H9 (cell line): ENCODE measurements around the gene ZC3H12C. TPM values are rescaled to one million over a fixed set of nuclear protein-coding genes. Genes with fewer than 3 reads are reported as not detected.

Experiments
- DNase-seq: peaks from one replicate; pipeline ENCODE4 v3.0.0-alpha.2; 2017
- H2AFZ ChIP-seq: one replicate; pipeline ENCODE4 v1.6.1; 2013; ENCODE audit warnings: mild to moderate bottlenecking, low read length, control low read depth, moderate library complexity
- H2AK5ac ChIP-seq: 2 replicates; pipeline ENCODE4 v1.6.1; 2013; ENCODE audit warnings: low read length, control low read depth, mixed read lengths; ENCODE audit not compliant: insufficient read length
- H2BK120ac ChIP-seq: one replicate; pipeline ENCODE4 v1.6.1; 2013; ENCODE audit warnings: low read depth, mild to moderate bottlenecking, low read length, control low read depth, inconsistent platforms; ENCODE audit not compliant: poor library complexity, severe bottlenecking
- H2BK12ac ChIP-seq: 2 replicates; pipeline ENCODE4 v1.6.1; 2013; ENCODE audit warnings: low read length, control low read depth, mixed read lengths, low read depth; ENCODE audit not compliant: insufficient read length
- H2BK15ac ChIP-seq: 2 replicates; pipeline ENCODE4 v1.6.1; 2013; ENCODE audit warnings: low read depth, low read length, control low read depth
- H2BK20ac ChIP-seq: one replicate; pipeline ENCODE4 v1.6.1; 2013; ENCODE audit warnings: low read depth, mild to moderate bottlenecking, low read length, control low read depth, inconsistent platforms; ENCODE audit not compliant: poor library complexity, severe bottlenecking
- H2BK5ac ChIP-seq: 2 replicates; pipeline ENCODE4 v1.6.1; 2013; ENCODE audit warnings: low read length, control low read depth, mixed read lengths; ENCODE audit not compliant: insufficient read length
- H3K14ac ChIP-seq: 2 replicates; pipeline ENCODE4 v1.6.1; 2013; ENCODE audit warnings: low read length, control low read depth; ENCODE audit not compliant: insufficient read depth
- H3K18ac ChIP-seq: 2 replicates; pipeline ENCODE4 v1.6.1; 2013; ENCODE audit warnings: low read depth, mild to moderate bottlenecking, mixed read lengths, low read length, control low read depth; ENCODE audit not compliant: insufficient read length
- H3K23ac ChIP-seq: 2 replicates; pipeline ENCODE4 v1.6.1; 2013; ENCODE audit warnings: low read length, control low read depth, mixed read lengths, low read depth; ENCODE audit not compliant: insufficient read length
- H3K23me2 ChIP-seq: 2 replicates; pipeline ENCODE4 v1.6.1; 2013; ENCODE audit warnings: low read depth, mild to moderate bottlenecking, mixed read lengths, low read length, control low read depth; ENCODE audit not compliant: insufficient read length, poor library complexity, severe bottlenecking
- H3K27ac ChIP-seq: 2 replicates; pipeline ENCODE4 v1.5.1; 2013; ENCODE audit warnings: low read length, control low read depth, mixed read lengths, low read depth; ENCODE audit not compliant: insufficient read length
- H3K27me3 ChIP-seq: 2 replicates; pipeline ENCODE4 v1.6.1; 2013; ENCODE audit warnings: low read length, control low read depth, inconsistent platforms; ENCODE audit not compliant: insufficient read depth
- H3K4ac ChIP-seq: 2 replicates; pipeline ENCODE4 v1.6.1; 2013; ENCODE audit warnings: low read depth, mild to moderate bottlenecking, control low read depth, inconsistent platforms, low read length, moderate library complexity
- H3K4me1 ChIP-seq: 2 replicates; pipeline ENCODE4 v1.6.1; 2013; ENCODE audit warnings: low read length, control low read depth, inconsistent platforms; ENCODE audit not compliant: insufficient read depth
- H3K4me2 ChIP-seq: 2 replicates; pipeline ENCODE4 v1.6.1; 2013; ENCODE audit warnings: low read length, control low read depth, mixed read lengths; ENCODE audit not compliant: insufficient read length, insufficient read depth
- H3K56ac ChIP-seq: 2 replicates; pipeline ENCODE4 v1.6.1; 2013; ENCODE audit warnings: low read depth, mild to moderate bottlenecking, mixed read lengths, low read length, control low read depth; ENCODE audit not compliant: insufficient read length
- H3K79me1 ChIP-seq: 2 replicates; pipeline ENCODE4 v1.6.1; 2013; ENCODE audit warnings: low read depth, mild to moderate bottlenecking, moderate library complexity, low read length, control low read depth, inconsistent platforms; ENCODE audit not compliant: insufficient read depth, poor library complexity, severe bottlenecking
- H3K79me2 ChIP-seq: 2 replicates; pipeline ENCODE4 v1.6.1; 2013; ENCODE audit warnings: low read length, control low read depth, inconsistent platforms; ENCODE audit not compliant: insufficient read depth
- H3K9ac ChIP-seq: 2 replicates; pipeline ENCODE4 v1.6.1; 2013; ENCODE audit warnings: low read length, control low read depth, mixed read lengths; ENCODE audit not compliant: insufficient read length; ENCODE audit errors: extremely low read depth
- H3K9me3 ChIP-seq: one replicate; pipeline ENCODE4 v1.6.1; 2013; ENCODE audit warnings: low read depth, low read length, inconsistent platforms; ENCODE audit not compliant: control insufficient read depth
- H3T11ph ChIP-seq: one replicate; pipeline ENCODE4 v1.6.1; 2013; ENCODE audit warnings: mild to moderate bottlenecking, low read length, control low read depth, inconsistent platforms
- H4K20me1 ChIP-seq: one replicate; pipeline ENCODE4 v1.6.1; 2013; ENCODE audit not compliant: control insufficient read depth, insufficient read length, insufficient read depth
- H4K5ac ChIP-seq: 2 replicates; pipeline ENCODE4 v1.6.1; 2013; ENCODE audit warnings: low read depth, mild to moderate bottlenecking, mixed read lengths, low read length, control low read depth; ENCODE audit not compliant: insufficient read length
- H4K8ac ChIP-seq: replicated peaks from 2 replicates; pipeline ENCODE4 v1.6.1; 2013; ENCODE audit warnings: low read length, control low read depth, mixed read lengths, low read depth; ENCODE audit not compliant: insufficient read length
- H4K91ac ChIP-seq: 2 replicates; pipeline ENCODE4 v1.6.1; 2013; ENCODE audit warnings: low read depth, mild to moderate bottlenecking, moderate library complexity, mixed read lengths, low read length, control low read depth; ENCODE audit not compliant: insufficient read length
- H3K27ac Mint-ChIP-seq, 3 experiments: 2 replicates in 2 of 3; 3 replicates in 1 of 3; pipeline ENCODE4 v1.8.0; 2020 to 2021; ENCODE audit warnings: mixed read lengths in 3 of 3, mild to moderate bottlenecking in 1 of 3, moderate library complexity in 1 of 3
- H3K27me3 Mint-ChIP-seq: 2 replicates; pipeline ENCODE4 v1.8.0; 2021; ENCODE audit warnings: low read depth, mild to moderate bottlenecking, moderate library complexity, mixed read lengths
- H3K36me3 Mint-ChIP-seq, 3 experiments: 2 replicates in 2 of 3; 3 replicates in 1 of 3; pipeline ENCODE4 v1.8.0; 2020 to 2021; ENCODE audit warnings: low read depth in 3 of 3, mixed read lengths in 3 of 3; ENCODE audit not compliant: insufficient read depth in 1 of 3
- H3K4me1 Mint-ChIP-seq, 2 experiments: 2 replicates each; pipeline ENCODE4 v1.8.0; 2020; ENCODE audit warnings: mixed read lengths in 2 of 2
- H3K4me3 Mint-ChIP-seq, 2 experiments: 2 replicates in 1 of 2; 3 replicates in 1 of 2; pipeline ENCODE4 v1.8.0; 2020 to 2021; ENCODE audit warnings: mild to moderate bottlenecking in 2 of 2, mixed read lengths in 2 of 2, moderate library complexity in 1 of 2
- H3K9me3 Mint-ChIP-seq, 2 experiments: 2 replicates in 1 of 2; 3 replicates in 1 of 2; pipeline ENCODE4 v1.8.0; 2020; ENCODE audit warnings: mild to moderate bottlenecking in 2 of 2, mixed read lengths in 2 of 2, moderate library complexity in 1 of 2
- total RNA-seq: library from RNA; stranded (reverse); gene quantifications from 2 replicates; pipeline ENCODE4 v1.2.1, GENCODE V29; 2021
- TF ChIP-seq, protein P1 (sequence below): fragments of 200-600 bp; sonication (generic); conservative IDR thresholded peaks from 3 replicates; pipeline ENCODE4 v1.8.0; 2021; ENCODE audit warnings: antibody characterized with exemption, mild to moderate bottlenecking

ZC3H12C gene
- total RNA-seq, 1 experiment from 2014 or later = 4.8 TPM

DNA sequence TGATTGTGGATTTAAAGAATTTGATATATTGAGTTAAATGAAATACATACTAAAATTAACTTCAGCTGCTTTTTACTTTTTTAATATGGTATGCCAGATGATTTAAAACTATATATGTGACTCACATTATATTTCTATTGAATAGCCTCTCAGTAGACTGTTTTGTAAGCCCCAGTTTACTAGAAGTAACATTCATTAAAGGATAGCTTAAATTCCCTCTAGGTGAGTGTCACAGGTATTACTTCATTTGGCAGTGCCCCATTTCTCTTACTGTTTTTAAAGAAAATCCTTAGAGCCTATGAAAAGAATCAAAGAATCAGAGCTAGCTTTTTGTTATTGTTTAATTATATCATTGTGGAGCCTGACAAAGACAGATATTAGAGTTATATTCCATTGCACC, 48.6 kb downstream of the ZC3H12C start:
- Histone ChIP-seq H2BK120ac (no peak overlapping the region), H2BK20ac (no peak overlapping the region), H2BK5ac (no peak overlapping the region), H3K4me2 (no peak overlapping the region), H2BK15ac (no peak overlapping the region), H4K8ac (no peak overlapping the region), H3K14ac (no peak overlapping the region), H3K4me1 (0 out of 2 replicates have a peak, but pooled peaks cover under 1% of the 10 kb centered on the region), H4K91ac (no peak overlapping the region), H3K4ac (no peak overlapping the region), H3K23me2 (no peaks in the 10 kb centered on the region), H4K20me1 (no peaks in the 10 kb centered on the region), H3K56ac (no peak overlapping the region), H3K27me3 (no peaks in the 10 kb centered on the region), H3K9me3 (no peaks in the 10 kb centered on the region), H3K23ac (no peak overlapping the region), H2AFZ (no peak overlapping the region), H3K18ac (no peak overlapping the region), H3T11ph (no peak overlapping the region), H2AK5ac (no peak overlapping the region), H3K9ac (no peak overlapping the region), H4K5ac (no peak overlapping the region), H2BK12ac (no peak overlapping the region), H3K79me1 (no peaks in the 10 kb centered on the region), H3K79me2 (no peaks in the 10 kb centered on the region), H3K27ac (no peak overlapping the region)
- Mint-ChIP-seq H3K36me3 (peaks cover 0 to 1% (median 1%) of the 10 kb centered on the region in 3 experiments; a peak in 2 of 7 replicates), H3K9me3 (no peaks in the 10 kb centered on the region), H3K4me1 (peaks cover 0 to under 1% of the 10 kb centered on the region in 2 experiments; a peak in 1 of 4 replicates), H3K4me3 (no peak overlapping the region), H3K27me3 (no peaks in the 10 kb centered on the region), H3K27ac (no peak overlapping the region)
- TF ChIP-seq, protein P1, sequence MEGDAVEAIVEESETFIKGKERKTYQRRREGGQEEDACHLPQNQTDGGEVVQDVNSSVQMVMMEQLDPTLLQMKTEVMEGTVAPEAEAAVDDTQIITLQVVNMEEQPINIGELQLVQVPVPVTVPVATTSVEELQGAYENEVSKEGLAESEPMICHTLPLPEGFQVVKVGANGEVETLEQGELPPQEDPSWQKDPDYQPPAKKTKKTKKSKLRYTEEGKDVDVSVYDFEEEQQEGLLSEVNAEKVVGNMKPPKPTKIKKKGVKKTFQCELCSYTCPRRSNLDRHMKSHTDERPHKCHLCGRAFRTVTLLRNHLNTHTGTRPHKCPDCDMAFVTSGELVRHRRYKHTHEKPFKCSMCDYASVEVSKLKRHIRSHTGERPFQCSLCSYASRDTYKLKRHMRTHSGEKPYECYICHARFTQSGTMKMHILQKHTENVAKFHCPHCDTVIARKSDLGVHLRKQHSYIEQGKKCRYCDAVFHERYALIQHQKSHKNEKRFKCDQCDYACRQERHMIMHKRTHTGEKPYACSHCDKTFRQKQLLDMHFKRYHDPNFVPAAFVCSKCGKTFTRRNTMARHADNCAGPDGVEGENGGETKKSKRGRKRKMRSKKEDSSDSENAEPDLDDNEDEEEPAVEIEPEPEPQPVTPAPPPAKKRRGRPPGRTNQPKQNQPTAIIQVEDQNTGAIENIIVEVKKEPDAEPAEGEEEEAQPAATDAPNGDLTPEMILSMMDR = no peak
- DNase-seq = no peak
